SK-N-SH (cell line): ENCODE measurements around the gene MINK1. TPM values are rescaled to one million over a fixed set of nuclear protein-coding genes. Genes with fewer than 3 reads are reported as not detected.

Experiments
- CTCF ChIA-PET: fragments of 300-600, 350-600 bp; formaldehyde crosslinking; extraction: SDS; loops from one replicate; lab custom pipeline; 2021; lab: Yijun Ruan, JAX
- POLR2A ChIA-PET: fragments of 350-600 bp; sonication (Branson Sonifier 250); formaldehyde crosslinking; extraction: SDS; loops from one replicate; lab custom pipeline; 2020; ENCODE audit warnings: antibody characterized with exemption, inconsistent platforms; lab: Yijun Ruan, JAX
- DNase-seq: peaks from one replicate; pipeline ENCODE4 v3.0.0; 2012
- H2AFZ ChIP-seq: fragments of 200-600 bp; sonication (generic); 2 replicates; pipeline ENCODE4 v1.8.1; 2016; ENCODE audit warnings: antibody characterized with exemption, mild to moderate bottlenecking, low read depth
- H3F3A ChIP-seq: fragments of 200-600 bp; sonication (generic); replicated peaks from 2 replicates; pipeline ENCODE3; 2016; ENCODE audit warnings: antibody characterized with exemption, mild to moderate bottlenecking; ENCODE audit not compliant: insufficient read depth
- H3K27ac ChIP-seq, 2 experiments: fragments of 200-500 bp in 1 of 2; fragments of 200-600 bp in 1 of 2; sonication (Bioruptor generic) in 1 of 2; sonication (generic), shearing (Covaris generic) in 1 of 2; 2 replicates each; pipeline versions ENCODE4 v1.5.1 to v1.6.1; 2014 to 2016; ENCODE audit warnings: low read depth in 2 of 2, inconsistent platforms in 1 of 2, low read length in 1 of 2, mild to moderate bottlenecking in 1 of 2, mixed read lengths in 1 of 2
- H3K27me3 ChIP-seq: fragments of 200-600 bp; sonication (generic), shearing (Covaris generic); 2 replicates; pipeline ENCODE4 v1.6.1; 2016; ENCODE audit warnings: mixed run types; ENCODE audit not compliant: insufficient read depth
- H3K36me3 ChIP-seq, 2 experiments: fragments of 200-500 bp in 1 of 2; fragments of 200-600 bp in 1 of 2; sonication (Bioruptor generic) in 1 of 2; sonication (generic) in 1 of 2; replicated peaks in 1 of 2; 2 replicates each; pipeline versions ENCODE3 to v1.5.1; 2014 to 2016; ENCODE audit warnings: low read length in 1 of 2, mild to moderate bottlenecking in 1 of 2; ENCODE audit not compliant: insufficient read depth in 2 of 2, control insufficient read depth in 1 of 2
- H3K4me1 ChIP-seq, 2 experiments: fragments of 200-500 bp in 1 of 2; fragments of 200-600 bp in 1 of 2; sonication (Bioruptor generic) in 1 of 2; sonication (generic), shearing (Covaris generic) in 1 of 2; 2 replicates each; pipeline versions ENCODE4 v1.5.1 to v1.6.1; 2014 to 2016; ENCODE audit warnings: low read depth in 1 of 2, low read length in 1 of 2, mixed run types in 1 of 2; ENCODE audit not compliant: insufficient read depth in 2 of 2, control insufficient read depth in 1 of 2
- H3K4me2 ChIP-seq: fragments of 200-600 bp; sonication (generic), shearing (Covaris generic); 2 replicates; pipeline ENCODE4 v1.6.1; 2017; ENCODE audit warnings: mixed run types
- H3K4me3 ChIP-seq, 2 experiments: fragments of 200-500 bp in 1 of 2; fragments of 200-600 bp in 1 of 2; sonication (Bioruptor generic) in 1 of 2; sonication (generic), shearing (Covaris generic) in 1 of 2; 2 replicates each; pipeline versions ENCODE4 v1.5.1 to v1.8.1; 2014 to 2016; ENCODE audit warnings: low read depth in 2 of 2, inconsistent platforms in 1 of 2, low read length in 1 of 2, mild to moderate bottlenecking in 1 of 2, mixed read lengths in 1 of 2, moderate library complexity in 1 of 2
- H3K79me2 ChIP-seq: fragments of 200-600 bp; sonication (generic); 2 replicates; pipeline ENCODE4 v1.8.1; 2017; ENCODE audit warnings: mild to moderate bottlenecking; ENCODE audit not compliant: insufficient read depth
- H3K9ac ChIP-seq: fragments of 200-600 bp; sonication (generic); 2 replicates; pipeline ENCODE4 v1.6.1; 2017; ENCODE audit warnings: mixed run types
- H3K9me2 ChIP-seq: fragments of 200-600 bp; sonication (generic); 2 replicates; pipeline ENCODE4 v1.6.1; 2017; ENCODE audit warnings: mixed run types
- H3K9me3 ChIP-seq: fragments of 200-600 bp; sonication (generic); 2 replicates; pipeline ENCODE4 v1.6.1; 2017; ENCODE audit warnings: mixed run types, mild to moderate bottlenecking, moderate library complexity
- H4K20me1 ChIP-seq: fragments of 200-600 bp; sonication (generic); 2 replicates; pipeline ENCODE4 v1.6.1; 2017; ENCODE audit warnings: mild to moderate bottlenecking, mixed run types; ENCODE audit not compliant: insufficient read depth
- ELF1 ChIP-seq: IDR thresholded peaks from 2 replicates; pipeline ENCODE4 v1.4.0; 2012
- EP300 ChIP-seq, 2 experiments: IDR thresholded peaks; 2 replicates each; pipeline versions ENCODE4 v1.4.0 to v1.6.1; 2012; ENCODE audit warnings: borderline replicate concordance in 1 of 2, low read depth in 1 of 2, low read length in 1 of 2
- EZH2phosphoT487 ChIP-seq: fragments of 200-600 bp; sonication (generic); IDR thresholded peaks from 2 replicates; pipeline ENCODE4 v1.6.1; 2017; ENCODE audit warnings: low read depth, mixed run types, mild to moderate bottlenecking, antibody characterized with exemption, moderate library complexity, borderline replicate concordance
- FOXJ3 ChIP-seq: sonication (generic); formaldehyde crosslinking; IDR thresholded peaks from 2 replicates; pipeline ENCODE4 v1.5.1; 2020; ENCODE audit warnings: mild to moderate bottlenecking, missing genetic modification reagents
- MEF2A ChIP-seq: IDR thresholded peaks from 2 replicates; pipeline ENCODE4 v1.4.0; 2012; ENCODE audit warnings: low read depth, borderline replicate concordance
- RAD21 ChIP-seq: IDR thresholded peaks from 2 replicates; pipeline ENCODE4 v1.6.1; 2012; ENCODE audit warnings: mild to moderate bottlenecking, low read length
- SMC3 ChIP-seq: IDR thresholded peaks from 2 replicates; pipeline ENCODE4 v1.6.1; 2012; ENCODE audit warnings: low read depth, low read length, improper control_type of control experiment
- TAF1 ChIP-seq: IDR thresholded peaks from 2 replicates; pipeline ENCODE4 v1.6.1; 2012; ENCODE audit warnings: low read depth, mild to moderate bottlenecking, low read length, moderate library complexity, borderline replicate concordance
- WGBS: methylation state at CpG from one replicate; pipeline ENCODE4 v1.1.6; 2017; ENCODE audit warnings: low lambda C conversion rate; 5-methylcytosine and 5-hydroxymethylcytosine counted together
- polyA plus RNA-seq, 3 experiments: library from polyadenylated mRNA; depleted of rRNA; stranded (reverse); fragments of >200 nt; gene quantifications; 2 replicates each; pipeline ENCODE4 v1.2.3, GENCODE V29; 2012
- TF ChIP-seq, protein P1 (sequence below): IDR thresholded peaks from 2 replicates; pipeline ENCODE4 v1.4.0; 2012; ENCODE audit warnings: low read depth
- TF ChIP-seq, protein P2 (sequence below): fragments of 200-600 bp; sonication (generic); IDR thresholded peaks from 2 replicates; pipeline ENCODE4 v1.6.1; 2017; ENCODE audit warnings: antibody characterized with exemption, mild to moderate bottlenecking, moderate library complexity
- TF ChIP-seq, protein P3 (sequence below): IDR thresholded peaks from 2 replicates; pipeline ENCODE4 v1.6.1; 2012; ENCODE audit warnings: mild to moderate bottlenecking, low read depth, low read length, moderate library complexity
- TF ChIP-seq, protein P4 (sequence below): IDR thresholded peaks from 2 replicates; pipeline ENCODE4 v1.4.0; 2012; ENCODE audit warnings: low read depth, borderline replicate concordance
- TF ChIP-seq, protein P5 (sequence below): fragments of 150-350 bp; IDR thresholded peaks from 2 replicates; pipeline ENCODE4 v1.6.1; 2017; ENCODE audit warnings: antibody characterized with exemption, low read length, low read depth, borderline replicate concordance

MINK1 gene
- polyA plus RNA-seq, 1 of the 3 experiments (the other 2 are of a cell fraction) = 64.7 TPM

DNA sequence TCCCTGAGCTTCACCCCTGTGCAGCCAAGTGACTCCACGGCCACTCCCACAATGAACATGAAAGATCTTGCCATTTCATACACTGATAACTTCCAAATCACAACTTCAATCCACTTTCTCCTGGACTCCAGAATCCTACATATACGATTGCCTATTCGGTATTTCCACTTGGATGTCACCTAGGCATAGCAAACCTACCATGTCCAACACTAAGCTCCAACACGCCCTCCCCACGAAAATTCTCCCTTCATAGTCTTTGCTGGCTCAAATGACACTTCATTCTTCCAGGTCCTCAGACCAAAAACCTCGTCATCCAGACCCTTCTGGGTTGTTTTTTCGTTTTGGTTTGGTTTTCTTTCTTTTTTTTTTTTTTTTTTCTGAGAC lies 42.4 kb upstream of the MINK1 start:
- Histone ChIP-seq H3K4me3 (peak overlapping the region; percentile 59 to 79), H3K27me3 (no peaks in the 10 kb centered on the region), H3K4me1 (peaks cover 8 to 17% of the 10 kb centered on the region in 2 experiments; a peak in 2 of 4 replicates), H3K9me2 (no peaks in the 10 kb centered on the region), H3K4me2 (peak overlapping the region; percentile 99), H2AFZ (0 out of 2 replicates have a peak overlapping the region, but pooled peaks have one; percentile 41), H3K79me2 (no peaks in the 10 kb centered on the region), H3K27ac (peak overlapping the region in 1 of 2 experiments; percentile 82; a peak in 3 of 4 replicates), H3K36me3 (no peaks in the 10 kb centered on the region), H4K20me1 (no peaks in the 10 kb centered on the region), H3F3A (peaks cover 5% of the 10 kb centered on the region), H3K9ac (0 out of 2 replicates have a peak overlapping the region, but pooled peaks have one; percentile 75), H3K9me3 (no peaks in the 10 kb centered on the region)
- WGBS = 30% methylated on average over 7 of the region's 7 CpGs
- CTCF ChIA-PET = interaction anchor here (0.7 to 10.5 kb wide), 29 partner anchors 8 to 234 kb away, joined by 3 to 235 read pairs (median 6); partner anchors contain the start of genes ARRB2, C17orf107, CHRNE and MED11
- POLR2A ChIA-PET = interaction anchor here (1.2 to 1.8 kb wide), 7 partner anchors 16 to 176 kb away, joined by 3 to 10 read pairs (median 5); partner anchors contain the start of genes PELP1, PLD2, SPAG7 and TM4SF5
- TF ChIP-seq SMC3 (no peak), TAF1 (no peak), ELF1 (no peak), RAD21 (no peak), EP300 (IDR thresholded peaks at IDR 0.05; ENCODE audit: borderline replicate concordance in 1 of 2, low read depth in 1 of 2, low read length in 1 of 2) (no peak), EZH2phosphoT487 (no peak), FOXJ3 (CRISPR knock-in tag) (no peak), MEF2A (no peak)
- TF ChIP-seq, protein P1, sequence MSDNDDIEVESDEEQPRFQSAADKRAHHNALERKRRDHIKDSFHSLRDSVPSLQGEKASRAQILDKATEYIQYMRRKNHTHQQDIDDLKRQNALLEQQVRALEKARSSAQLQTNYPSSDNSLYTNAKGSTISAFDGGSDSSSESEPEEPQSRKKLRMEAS = no peak
- TF ChIP-seq, protein P2, sequence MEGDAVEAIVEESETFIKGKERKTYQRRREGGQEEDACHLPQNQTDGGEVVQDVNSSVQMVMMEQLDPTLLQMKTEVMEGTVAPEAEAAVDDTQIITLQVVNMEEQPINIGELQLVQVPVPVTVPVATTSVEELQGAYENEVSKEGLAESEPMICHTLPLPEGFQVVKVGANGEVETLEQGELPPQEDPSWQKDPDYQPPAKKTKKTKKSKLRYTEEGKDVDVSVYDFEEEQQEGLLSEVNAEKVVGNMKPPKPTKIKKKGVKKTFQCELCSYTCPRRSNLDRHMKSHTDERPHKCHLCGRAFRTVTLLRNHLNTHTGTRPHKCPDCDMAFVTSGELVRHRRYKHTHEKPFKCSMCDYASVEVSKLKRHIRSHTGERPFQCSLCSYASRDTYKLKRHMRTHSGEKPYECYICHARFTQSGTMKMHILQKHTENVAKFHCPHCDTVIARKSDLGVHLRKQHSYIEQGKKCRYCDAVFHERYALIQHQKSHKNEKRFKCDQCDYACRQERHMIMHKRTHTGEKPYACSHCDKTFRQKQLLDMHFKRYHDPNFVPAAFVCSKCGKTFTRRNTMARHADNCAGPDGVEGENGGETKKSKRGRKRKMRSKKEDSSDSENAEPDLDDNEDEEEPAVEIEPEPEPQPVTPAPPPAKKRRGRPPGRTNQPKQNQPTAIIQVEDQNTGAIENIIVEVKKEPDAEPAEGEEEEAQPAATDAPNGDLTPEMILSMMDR = no peak
- TF ChIP-seq, protein P3, sequence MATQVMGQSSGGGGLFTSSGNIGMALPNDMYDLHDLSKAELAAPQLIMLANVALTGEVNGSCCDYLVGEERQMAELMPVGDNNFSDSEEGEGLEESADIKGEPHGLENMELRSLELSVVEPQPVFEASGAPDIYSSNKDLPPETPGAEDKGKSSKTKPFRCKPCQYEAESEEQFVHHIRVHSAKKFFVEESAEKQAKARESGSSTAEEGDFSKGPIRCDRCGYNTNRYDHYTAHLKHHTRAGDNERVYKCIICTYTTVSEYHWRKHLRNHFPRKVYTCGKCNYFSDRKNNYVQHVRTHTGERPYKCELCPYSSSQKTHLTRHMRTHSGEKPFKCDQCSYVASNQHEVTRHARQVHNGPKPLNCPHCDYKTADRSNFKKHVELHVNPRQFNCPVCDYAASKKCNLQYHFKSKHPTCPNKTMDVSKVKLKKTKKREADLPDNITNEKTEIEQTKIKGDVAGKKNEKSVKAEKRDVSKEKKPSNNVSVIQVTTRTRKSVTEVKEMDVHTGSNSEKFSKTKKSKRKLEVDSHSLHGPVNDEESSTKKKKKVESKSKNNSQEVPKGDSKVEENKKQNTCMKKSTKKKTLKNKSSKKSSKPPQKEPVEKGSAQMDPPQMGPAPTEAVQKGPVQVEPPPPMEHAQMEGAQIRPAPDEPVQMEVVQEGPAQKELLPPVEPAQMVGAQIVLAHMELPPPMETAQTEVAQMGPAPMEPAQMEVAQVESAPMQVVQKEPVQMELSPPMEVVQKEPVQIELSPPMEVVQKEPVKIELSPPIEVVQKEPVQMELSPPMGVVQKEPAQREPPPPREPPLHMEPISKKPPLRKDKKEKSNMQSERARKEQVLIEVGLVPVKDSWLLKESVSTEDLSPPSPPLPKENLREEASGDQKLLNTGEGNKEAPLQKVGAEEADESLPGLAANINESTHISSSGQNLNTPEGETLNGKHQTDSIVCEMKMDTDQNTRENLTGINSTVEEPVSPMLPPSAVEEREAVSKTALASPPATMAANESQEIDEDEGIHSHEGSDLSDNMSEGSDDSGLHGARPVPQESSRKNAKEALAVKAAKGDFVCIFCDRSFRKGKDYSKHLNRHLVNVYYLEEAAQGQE = no peak
- TF ChIP-seq, protein P4, sequence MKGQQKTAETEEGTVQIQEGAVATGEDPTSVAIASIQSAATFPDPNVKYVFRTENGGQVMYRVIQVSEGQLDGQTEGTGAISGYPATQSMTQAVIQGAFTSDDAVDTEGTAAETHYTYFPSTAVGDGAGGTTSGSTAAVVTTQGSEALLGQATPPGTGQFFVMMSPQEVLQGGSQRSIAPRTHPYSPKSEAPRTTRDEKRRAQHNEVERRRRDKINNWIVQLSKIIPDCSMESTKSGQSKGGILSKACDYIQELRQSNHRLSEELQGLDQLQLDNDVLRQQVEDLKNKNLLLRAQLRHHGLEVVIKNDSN = no peak
- TF ChIP-seq, protein P5, sequence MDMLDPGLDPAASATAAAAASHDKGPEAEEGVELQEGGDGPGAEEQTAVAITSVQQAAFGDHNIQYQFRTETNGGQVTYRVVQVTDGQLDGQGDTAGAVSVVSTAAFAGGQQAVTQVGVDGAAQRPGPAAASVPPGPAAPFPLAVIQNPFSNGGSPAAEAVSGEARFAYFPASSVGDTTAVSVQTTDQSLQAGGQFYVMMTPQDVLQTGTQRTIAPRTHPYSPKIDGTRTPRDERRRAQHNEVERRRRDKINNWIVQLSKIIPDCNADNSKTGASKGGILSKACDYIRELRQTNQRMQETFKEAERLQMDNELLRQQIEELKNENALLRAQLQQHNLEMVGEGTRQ = no peak
- no peak for DNase-seq
